OCI-LY1 (cell line): ENCODE measurements around the gene GSK3B.

Experiments used
- H2AFZ ChIP-seq: fragments of 200-600 bp; sonication (generic), shearing (Covaris generic); 2 replicates; pipeline ENCODE4 v1.6.0; 2014; ENCODE audit warnings: antibody characterized with exemption, mild to moderate bottlenecking, low read length
- H3F3A ChIP-seq: fragments of 200-600 bp; sonication (generic), shearing (Covaris generic); 2 replicates; pipeline ENCODE4 v1.6.0; 2014; ENCODE audit warnings: mild to moderate bottlenecking, antibody characterized with exemption, low read length, moderate library complexity; ENCODE audit not compliant: insufficient read depth
- H3K27ac ChIP-seq: fragments of 200-600 bp; sonication (generic); 2 replicates; pipeline ENCODE4 v1.5.1; 2014; ENCODE audit warnings: low read length, mixed run types, mild to moderate bottlenecking, low read depth; ENCODE audit not compliant: poor library complexity, severe bottlenecking
- H3K27me3 ChIP-seq: fragments of 200-600 bp; sonication (generic); 2 replicates; pipeline ENCODE4 v1.6.0; 2014; ENCODE audit warnings: antibody characterized with exemption, mild to moderate bottlenecking, low read length, moderate library complexity; ENCODE audit not compliant: insufficient read depth
- H3K36me3 ChIP-seq: fragments of 200-600 bp; sonication (generic); 2 replicates; pipeline ENCODE4 v1.6.1; 2014; ENCODE audit warnings: mild to moderate bottlenecking, antibody characterized with exemption, low read length, moderate library complexity, mixed read lengths; ENCODE audit not compliant: insufficient read depth
- H3K4me1 ChIP-seq: fragments of 200-600 bp; sonication (generic); 2 replicates; pipeline ENCODE4 v1.5.1; 2014; ENCODE audit warnings: mild to moderate bottlenecking, low read length, moderate library complexity; ENCODE audit not compliant: insufficient read depth, severe bottlenecking
- H3K4me2 ChIP-seq: fragments of 200-600 bp; sonication (generic), shearing (Covaris generic); 2 replicates; pipeline ENCODE4 v1.6.1; 2014; ENCODE audit warnings: low read length
- H3K4me3 ChIP-seq: fragments of 200-600 bp; sonication (generic); 2 replicates; pipeline ENCODE4 v1.5.1; 2014; ENCODE audit warnings: low read length, low read depth, mild to moderate bottlenecking, mixed read lengths; ENCODE audit not compliant: poor library complexity, severe bottlenecking
- H3K79me2 ChIP-seq: fragments of 200-600 bp; shearing (Covaris generic); 2 replicates; pipeline ENCODE4 v1.6.1; 2016; ENCODE audit warnings: mixed run types, low read length, mixed read lengths; ENCODE audit not compliant: insufficient read depth
- H3K9ac ChIP-seq: fragments of 200-600 bp; sonication (generic), shearing (Covaris generic); 2 replicates; pipeline ENCODE4 v1.6.1; 2014; ENCODE audit warnings: mild to moderate bottlenecking, low read length, mixed read lengths
- H3K9me2 ChIP-seq: fragments of 200-600 bp; sonication (generic), shearing (Covaris generic); 2 replicates; pipeline ENCODE4 v1.6.1; 2014; ENCODE audit warnings: low read depth, mild to moderate bottlenecking, low read length, mixed read lengths
- H3K9me3 ChIP-seq: fragments of 200-600 bp; shearing (Covaris generic); 2 replicates; pipeline ENCODE4 v1.6.1; 2014; ENCODE audit warnings: low read length, mixed read lengths
- H4K20me1 ChIP-seq: fragments of 200-600 bp; sonication (generic), shearing (Covaris generic); 2 replicates; pipeline ENCODE4 v1.6.0; 2016; ENCODE audit warnings: mild to moderate bottlenecking, low read length; ENCODE audit not compliant: insufficient read depth
- EZH2 ChIP-seq: fragments of 200-600 bp; sonication (generic), shearing (Covaris generic); IDR thresholded peaks from 2 replicates; pipeline ENCODE4 v1.8.0; 2017; ENCODE audit warnings: borderline replicate concordance, mixed run types, mild to moderate bottlenecking, antibody characterized with exemption, low read length, moderate library complexity, mixed read lengths
- TF ChIP-seq, protein P1 (sequence below): fragments of 200-600 bp; sonication (generic), shearing (Covaris generic); IDR thresholded peaks from 2 replicates; pipeline ENCODE4 v1.5.1; 2017; ENCODE audit warnings: mild to moderate bottlenecking, antibody characterized with exemption, low read length, moderate library complexity, mixed read lengths

GSK3B gene

DNA sequence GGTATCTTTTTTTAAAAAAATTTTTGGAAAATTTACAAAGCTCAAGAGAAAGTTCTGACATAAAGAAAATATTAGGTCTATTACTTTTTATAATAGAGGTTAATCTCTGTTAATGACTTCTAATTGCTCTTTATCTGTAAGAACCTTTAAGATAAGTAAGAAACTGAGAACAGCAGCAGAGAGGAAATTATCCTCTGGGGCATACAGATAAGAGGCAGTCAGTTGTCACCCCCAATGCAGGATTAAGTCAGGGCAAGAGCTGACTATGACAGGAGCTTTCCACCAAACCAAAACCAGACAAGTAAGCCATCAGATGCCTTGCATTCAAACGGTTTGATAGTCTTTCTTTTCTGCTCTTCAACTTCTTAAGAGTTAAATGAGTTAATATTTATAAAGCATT lies 149.0 kb downstream of the GSK3B start:
- H3K9ac ChIP-seq: no peak overlapping the region
- no peak overlapping the region for H3K4me3 ChIP-seq
- no peaks in the 10 kb centered on the region for H3K27me3 ChIP-seq
- H4K20me1 ChIP-seq: no peaks in the 10 kb centered on the region
- H3K9me3 ChIP-seq: no peaks in the 10 kb centered on the region
- H3K4me1 ChIP-seq: no peaks in the 10 kb centered on the region
- no peaks in the 10 kb centered on the region for H3K36me3 ChIP-seq
- H3K27ac ChIP-seq: no peak overlapping the region
- H3K9me2 ChIP-seq: no peaks in the 10 kb centered on the region
- no peak overlapping the region for H2AFZ ChIP-seq
- H3K4me2 ChIP-seq: no peak overlapping the region
- no peaks in the 10 kb centered on the region; the same call in 1 of the 2 replicates for H3K79me2 ChIP-seq
- TF ChIP-seq, protein P1, sequence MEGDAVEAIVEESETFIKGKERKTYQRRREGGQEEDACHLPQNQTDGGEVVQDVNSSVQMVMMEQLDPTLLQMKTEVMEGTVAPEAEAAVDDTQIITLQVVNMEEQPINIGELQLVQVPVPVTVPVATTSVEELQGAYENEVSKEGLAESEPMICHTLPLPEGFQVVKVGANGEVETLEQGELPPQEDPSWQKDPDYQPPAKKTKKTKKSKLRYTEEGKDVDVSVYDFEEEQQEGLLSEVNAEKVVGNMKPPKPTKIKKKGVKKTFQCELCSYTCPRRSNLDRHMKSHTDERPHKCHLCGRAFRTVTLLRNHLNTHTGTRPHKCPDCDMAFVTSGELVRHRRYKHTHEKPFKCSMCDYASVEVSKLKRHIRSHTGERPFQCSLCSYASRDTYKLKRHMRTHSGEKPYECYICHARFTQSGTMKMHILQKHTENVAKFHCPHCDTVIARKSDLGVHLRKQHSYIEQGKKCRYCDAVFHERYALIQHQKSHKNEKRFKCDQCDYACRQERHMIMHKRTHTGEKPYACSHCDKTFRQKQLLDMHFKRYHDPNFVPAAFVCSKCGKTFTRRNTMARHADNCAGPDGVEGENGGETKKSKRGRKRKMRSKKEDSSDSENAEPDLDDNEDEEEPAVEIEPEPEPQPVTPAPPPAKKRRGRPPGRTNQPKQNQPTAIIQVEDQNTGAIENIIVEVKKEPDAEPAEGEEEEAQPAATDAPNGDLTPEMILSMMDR: no peak
- no peak for TF ChIP-seq EZH2
- no peaks in the 10 kb centered on the region for H3F3A ChIP-seq

DNA sequence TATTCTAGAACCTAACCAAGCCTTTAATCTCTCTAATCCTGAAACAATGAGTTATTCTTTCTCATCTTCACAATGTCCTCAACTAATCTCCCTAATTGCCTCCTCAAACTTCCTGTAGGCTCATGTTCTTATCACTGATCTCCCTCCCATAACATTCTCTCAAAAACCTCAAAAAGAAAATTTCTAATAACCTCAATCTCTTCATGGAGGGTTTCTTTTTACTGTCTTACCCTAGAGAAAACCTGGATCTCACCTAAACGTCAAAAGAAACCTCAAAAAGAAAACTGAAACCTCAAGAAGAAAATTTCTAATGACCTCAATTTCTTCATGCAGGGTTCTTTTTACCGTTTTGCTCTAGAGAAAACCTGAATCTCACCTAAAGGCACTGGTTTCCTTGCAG lies 150.2 kb downstream of the GSK3B start:
- Histone ChIP-seq H3K27ac (no peak overlapping the region), H3F3A (no peaks in the 10 kb centered on the region), H3K4me1 (no peaks in the 10 kb centered on the region), H3K4me3 (no peak overlapping the region), H3K9me2 (no peaks in the 10 kb centered on the region), H4K20me1 (no peaks in the 10 kb centered on the region), H2AFZ (no peak overlapping the region), H3K4me2 (no peak overlapping the region), H3K36me3 (no peaks in the 10 kb centered on the region), H3K9me3 (no peaks in the 10 kb centered on the region), H3K27me3 (no peaks in the 10 kb centered on the region), H3K9ac (no peak overlapping the region), H3K79me2 (peaks cover under 1% of the 10 kb centered on the region; the same call in 1 of the 2 replicates)
- TF ChIP-seq, protein P1: no peak
- TF ChIP-seq EZH2: no peak

DNA sequence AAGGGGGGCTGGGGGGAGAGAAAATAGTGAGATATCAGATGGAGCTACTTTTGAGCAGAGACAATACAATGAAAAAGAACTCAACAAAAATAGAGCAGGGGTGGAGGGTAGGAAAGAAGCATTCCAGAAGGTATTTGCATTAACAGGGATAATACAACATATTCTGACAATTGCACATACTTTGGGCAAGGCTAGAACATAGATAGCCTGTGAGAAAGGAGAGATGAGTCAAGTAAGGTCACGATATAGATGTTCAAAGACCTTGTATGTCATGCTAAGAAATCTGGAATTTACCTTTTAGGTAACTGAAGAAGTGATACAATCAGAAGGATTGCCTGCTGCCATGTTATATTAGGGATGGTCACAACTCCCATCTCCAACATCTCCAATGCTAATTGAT lies 155.2 kb downstream of the GSK3B start:
- no peaks in the 10 kb centered on the region for H3K9me3 ChIP-seq
- H3K4me3 ChIP-seq: no peak overlapping the region
- H3K9me2 ChIP-seq: no peaks in the 10 kb centered on the region
- peaks cover 16% of the 10 kb centered on the region for H3K4me1 ChIP-seq
- peaks cover 42% of the 10 kb centered on the region for H3K79me2 ChIP-seq
- 0 out of 2 replicates have a peak, but pooled peaks cover 3% of the 10 kb centered on the region for H3K36me3 ChIP-seq
- H3K4me2 ChIP-seq: no peak overlapping the region
- no peak for TF ChIP-seq EZH2
- TF ChIP-seq, protein P1: no peak
- H3F3A ChIP-seq: no peaks in the 10 kb centered on the region
- H3K27me3 ChIP-seq: no peaks in the 10 kb centered on the region
- no peak overlapping the region for H3K27ac ChIP-seq
- no peaks in the 10 kb centered on the region for H4K20me1 ChIP-seq
- H3K9ac ChIP-seq: no peak overlapping the region
- no peak overlapping the region for H2AFZ ChIP-seq
